ENCODE results near the gene TAF11L2. TPM values are rescaled to one million over a fixed set of nuclear protein-coding genes. Genes with fewer than 3 reads are reported as not detected.
"Not testable (repeated sequence)": the region's sequence is repeated elsewhere in the genome, so short reads cannot be mapped to it uniquely, and the experiment has no call there.

The TAF11L2 gene
- total RNA-seq, 1 donor from 2014 or later, result not detected

DNA sequence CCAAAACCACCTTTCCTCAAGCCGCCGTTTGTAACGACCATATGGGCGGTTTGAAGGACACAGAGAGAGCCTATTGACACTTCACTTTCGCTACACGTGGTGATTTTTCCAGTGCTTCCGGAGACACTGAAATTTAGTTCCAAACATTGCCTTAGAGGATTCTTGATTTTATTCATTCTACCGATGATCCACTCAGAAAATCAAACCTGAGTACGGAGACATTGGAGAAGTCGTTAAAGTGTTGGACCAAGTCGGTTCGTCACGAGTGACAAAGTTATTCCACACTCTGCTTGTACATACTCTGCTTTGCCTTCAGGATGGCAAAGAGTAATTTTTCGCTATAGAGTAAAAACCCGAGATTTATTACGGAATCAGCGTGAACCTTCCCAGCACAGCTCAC, 28.5 kb downstream of the TAF11L2 start:
- H3K9me3 ChIP-seq (replicated peaks); H3K36me3 ChIP-seq; H3K4me1 ChIP-seq; H3K4me3 ChIP-seq; DNase-seq; H3K27ac ChIP-seq (replicated peaks); intact Hi-C loops (cut with micrococcal nuclease); H3K27me3 ChIP-seq (ENCODE audit: low read depth): not testable (repeated sequence)

- intact Hi-C loops (cut with micrococcal nuclease); H3K9me3 ChIP-seq (replicated peaks); H3K4me3 ChIP-seq; H3K36me3 ChIP-seq; H3K27me3 ChIP-seq (ENCODE audit: low read depth); DNase-seq; H3K4me1 ChIP-seq; H3K27ac ChIP-seq (replicated peaks): not testable (repeated sequence)
Observed at GRCh38 chr5:17528369-17528768, 30.3 kb downstream of the TAF11L2 start, which contains the start of gene TAF11L6. TSS of gene TAF11L6 (plus strand) at chr5:17528669.

Other genes starting within 250 kb of the TAF11L2 start
- not detected for gene TAF11L3, start 20.1 kb downstream of the TAF11L2 start, total RNA-seq
- gene TAF11L4, start 23.6 kb downstream of the TAF11L2 start, total RNA-seq, result not detected
- gene TAF11L5, start 27.0 kb downstream of the TAF11L2 start, total RNA-seq, result not detected
- gene TAF11L6, start 30.4 kb downstream of the TAF11L2 start, total RNA-seq, result not detected
- gene TAF11L7, start 87.5 kb downstream of the TAF11L2 start, total RNA-seq, result not detected
- gene TAF11L8, start 92.7 kb downstream of the TAF11L2 start, total RNA-seq, result not detected
- not detected for gene TAF11L9, start 96.2 kb downstream of the TAF11L2 start, total RNA-seq
- not detected for gene TAF11L10, start 99.6 kb downstream of the TAF11L2 start, total RNA-seq
- not detected for gene TAF11L11, start 106.0 kb downstream of the TAF11L2 start, total RNA-seq
- not detected for gene TAF11L12, start 112.2 kb downstream of the TAF11L2 start, total RNA-seq
- gene TAF11L13, start 133.9 kb downstream of the TAF11L2 start, total RNA-seq, result not detected
- gene TAF11L14, start 136.2 kb downstream of the TAF11L2 start, total RNA-seq, result not detected